Effector memory CD4-positive, alpha-beta T cell (primary cell): ENCODE measurements around the gene SHPK.
"Not testable (repeated sequence)": the region's sequence is repeated elsewhere in the genome, so short reads cannot be mapped to it uniquely, and the experiment has no call there.

ENCODE experiments used
- DNase-seq, 3 donors: peaks; one replicate each; pipeline ENCODE4 v3.0.0-alpha.2; 2020
- H3K27ac ChIP-seq: 2 replicates; pipeline ENCODE4 v1.7.0; 2013; ENCODE audit warnings: mild to moderate bottlenecking, low read length, moderate library complexity; ENCODE audit not compliant: insufficient read depth, poor library complexity, severe bottlenecking
- H3K27me3 ChIP-seq: replicated peaks from 2 replicates; pipeline ENCODE4 v1.7.0; 2013; ENCODE audit warnings: mild to moderate bottlenecking, low read length; ENCODE audit not compliant: insufficient read depth, control insufficient read depth, poor library complexity, severe bottlenecking
- H3K36me3 ChIP-seq: 2 replicates; pipeline ENCODE4 v1.7.0; 2013; ENCODE audit warnings: mild to moderate bottlenecking, low read length, moderate library complexity; ENCODE audit not compliant: control insufficient read depth, insufficient read depth
- H3K4me1 ChIP-seq: 2 replicates; pipeline ENCODE4 v1.7.0; 2013; ENCODE audit warnings: low read length, mild to moderate bottlenecking; ENCODE audit not compliant: control insufficient read depth, insufficient read depth, poor library complexity, severe bottlenecking
- H3K4me3 ChIP-seq: 2 replicates; pipeline ENCODE4 v1.7.0; 2013; ENCODE audit warnings: low read length, low read depth, mild to moderate bottlenecking; ENCODE audit not compliant: insufficient read depth, poor library complexity, severe bottlenecking
- H3K9me3 ChIP-seq: 2 replicates; pipeline ENCODE4 v1.7.0; 2013; ENCODE audit warnings: mild to moderate bottlenecking, low read length, moderate library complexity; ENCODE audit not compliant: control insufficient read depth

The SHPK gene

GRCh38 chr17:3590768-3591167, 45.3 kb downstream of the SHPK start:
- H3K27me3 ChIP-seq = no peaks in the 10 kb centered on the region
- H3K36me3 ChIP-seq = peaks cover 15% of the 10 kb centered on the region
- no peak for DNase-seq
- H3K9me3 ChIP-seq = no peaks in the 10 kb centered on the region
- no peak overlapping the region for H3K4me3 ChIP-seq
- H3K27ac ChIP-seq = no peak overlapping the region
- H3K4me1 ChIP-seq = no peaks in the 10 kb centered on the region

GRCh38 chr17:3590231-3590630, 45.8 kb downstream of the SHPK start:
- no peak overlapping the region for H3K27ac ChIP-seq
- H3K9me3 ChIP-seq = no peaks in the 10 kb centered on the region
- peaks cover 15% of the 10 kb centered on the region for H3K36me3 ChIP-seq
- DNase-seq = no peak
- H3K4me1 ChIP-seq = no peaks in the 10 kb centered on the region
- H3K27me3 ChIP-seq = no peaks in the 10 kb centered on the region
- no peak overlapping the region for H3K4me3 ChIP-seq

- Histone ChIP-seq H3K27ac (no peak overlapping the region), H3K27me3 (no peaks in the 10 kb centered on the region), H3K36me3 (peaks cover 15% of the 10 kb centered on the region), H3K9me3 (no peaks in the 10 kb centered on the region), H3K4me3 (no peak overlapping the region), H3K4me1 (no peaks in the 10 kb centered on the region)
- no peak for DNase-seq
Measured at GRCh38 chr17:3589784-3590183, 46.3 kb downstream of the SHPK start.

- Histone ChIP-seq H3K27me3 (no peaks in the 10 kb centered on the region), H3K4me1 (no peaks in the 10 kb centered on the region), H3K36me3 (peaks cover 15% of the 10 kb centered on the region), H3K27ac (no peak overlapping the region), H3K9me3 (no peaks in the 10 kb centered on the region), H3K4me3 (no peak overlapping the region)
- DNase-seq = no peak
Measured at GRCh38 chr17:3585826-3586225, 50.2 kb downstream of the SHPK start.

- Histone ChIP-seq H3K36me3 (peaks cover 15% of the 10 kb centered on the region), H3K27me3 (no peaks in the 10 kb centered on the region), H3K27ac (no peak overlapping the region), H3K4me3 (no peak overlapping the region), H3K9me3 (no peaks in the 10 kb centered on the region), H3K4me1 (no peaks in the 10 kb centered on the region)
- no peak for DNase-seq
Measured at GRCh38 chr17:3583456-3583855, 52.6 kb downstream of the SHPK start.

GRCh38 chr17:3582915-3583314, 53.1 kb downstream of the SHPK start:
- Histone ChIP-seq H3K4me3 (no peak overlapping the region), H3K36me3 (peaks cover 11% of the 10 kb centered on the region), H3K27me3 (no peaks in the 10 kb centered on the region), H3K9me3 (no peaks in the 10 kb centered on the region), H3K27ac (no peak overlapping the region), H3K4me1 (no peaks in the 10 kb centered on the region)
- no peak for DNase-seq

- not testable (repeated sequence) for H3K27ac ChIP-seq, H3K4me1 ChIP-seq, H3K4me3 ChIP-seq, H3K36me3 ChIP-seq, H3K9me3 ChIP-seq, DNase-seq, H3K27me3 ChIP-seq
Measured at GRCh38 chr17:3578667-3579066, 57.4 kb downstream of the SHPK start.

- H3K9me3 ChIP-seq = no peaks in the 10 kb centered on the region
- peaks cover 4% of the 10 kb centered on the region for H3K36me3 ChIP-seq
- no peak for DNase-seq
- no peaks in the 10 kb centered on the region for H3K27me3 ChIP-seq
- no peaks in the 10 kb centered on the region for H3K4me1 ChIP-seq
- H3K4me3 ChIP-seq = no peak overlapping the region
- no peak overlapping the region for H3K27ac ChIP-seq
Measured at GRCh38 chr17:3576970-3577369, 59.1 kb downstream of the SHPK start.

- H3K9me3 ChIP-seq = no peaks in the 10 kb centered on the region
- H3K4me3 ChIP-seq = no peak overlapping the region
- DNase-seq = no peak
- no peaks in the 10 kb centered on the region for H3K27me3 ChIP-seq
- H3K36me3 ChIP-seq = peaks cover 4% of the 10 kb centered on the region
- H3K4me1 ChIP-seq = no peaks in the 10 kb centered on the region
- H3K27ac ChIP-seq = no peak overlapping the region
Measured at GRCh38 chr17:3575511-3575910, 60.5 kb downstream of the SHPK start.

- no peak overlapping the region for H3K4me3 ChIP-seq
- no peaks in the 10 kb centered on the region for H3K27me3 ChIP-seq
- H3K27ac ChIP-seq = no peak overlapping the region
- no peak for DNase-seq
- H3K4me1 ChIP-seq = no peaks in the 10 kb centered on the region
- H3K9me3 ChIP-seq = no peaks in the 10 kb centered on the region
- H3K36me3 ChIP-seq = no peaks in the 10 kb centered on the region
Measured at GRCh38 chr17:3574231-3574630, 61.8 kb downstream of the SHPK start.
